Prostate gland (tissue), 2 donors: ENCODE data around the gene ZNF862.

Experiments used
- POLR2A ChIP-seq: fragments of 450-650 bp; IDR thresholded peaks from one replicate; pipeline ENCODE4 v1.6.1; 2016; ENCODE audit warnings: antibody characterized with exemption, mild to moderate bottlenecking
- POLR2AphosphoS5 ChIP-seq: sonication (generic); formaldehyde crosslinking; IDR thresholded peaks from one replicate; pipeline ENCODE4 v1.6.1; 2017; ENCODE audit warnings: antibody characterized with exemption
- TF ChIP-seq, protein P1 (sequence below), 4 experiments: fragments of 200-600 bp in 2 of 4; fragments of 450-650 bp in 2 of 4; sonication (generic) in 2 of 4; IDR thresholded peaks; 1 replicate in 3 of 4; 2 replicates in 1 of 4; pipeline ENCODE4 v1.5.1; 2016 to 2019; ENCODE audit warnings: antibody characterized with exemption in 4 of 4, mild to moderate bottlenecking in 2 of 4, moderate library complexity in 2 of 4

DNA sequence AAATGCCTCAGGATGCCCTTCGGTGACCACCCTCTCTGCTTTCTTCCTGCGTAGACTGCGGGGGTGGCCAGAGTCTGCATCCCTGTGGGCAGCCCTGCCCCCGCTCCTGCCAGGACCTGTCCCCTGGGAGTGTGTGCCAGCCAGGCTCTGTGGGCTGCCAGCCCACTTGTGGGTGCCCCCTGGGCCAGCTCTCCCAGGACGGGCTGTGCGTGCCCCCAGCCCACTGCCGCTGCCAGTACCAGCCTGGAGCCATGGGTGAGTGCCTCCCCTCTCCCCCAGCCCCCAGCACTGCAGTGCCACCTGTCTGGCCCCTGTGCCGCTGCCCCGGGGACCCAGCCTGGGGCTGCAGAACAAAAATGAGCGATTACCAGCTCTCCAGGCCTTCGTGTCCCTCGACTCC, 23.1 kb upstream of the ZNF862 start:
- no peak for TF ChIP-seq POLR2A
- TF ChIP-seq, protein P1, sequence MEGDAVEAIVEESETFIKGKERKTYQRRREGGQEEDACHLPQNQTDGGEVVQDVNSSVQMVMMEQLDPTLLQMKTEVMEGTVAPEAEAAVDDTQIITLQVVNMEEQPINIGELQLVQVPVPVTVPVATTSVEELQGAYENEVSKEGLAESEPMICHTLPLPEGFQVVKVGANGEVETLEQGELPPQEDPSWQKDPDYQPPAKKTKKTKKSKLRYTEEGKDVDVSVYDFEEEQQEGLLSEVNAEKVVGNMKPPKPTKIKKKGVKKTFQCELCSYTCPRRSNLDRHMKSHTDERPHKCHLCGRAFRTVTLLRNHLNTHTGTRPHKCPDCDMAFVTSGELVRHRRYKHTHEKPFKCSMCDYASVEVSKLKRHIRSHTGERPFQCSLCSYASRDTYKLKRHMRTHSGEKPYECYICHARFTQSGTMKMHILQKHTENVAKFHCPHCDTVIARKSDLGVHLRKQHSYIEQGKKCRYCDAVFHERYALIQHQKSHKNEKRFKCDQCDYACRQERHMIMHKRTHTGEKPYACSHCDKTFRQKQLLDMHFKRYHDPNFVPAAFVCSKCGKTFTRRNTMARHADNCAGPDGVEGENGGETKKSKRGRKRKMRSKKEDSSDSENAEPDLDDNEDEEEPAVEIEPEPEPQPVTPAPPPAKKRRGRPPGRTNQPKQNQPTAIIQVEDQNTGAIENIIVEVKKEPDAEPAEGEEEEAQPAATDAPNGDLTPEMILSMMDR (IDR thresholded peaks at IDR 0.05) = no peak
- no peak for TF ChIP-seq POLR2AphosphoS5
